ENCODE results near the gene RAB36. TPM values are rescaled to one million over a fixed set of nuclear protein-coding genes. Genes with fewer than 3 reads are reported as not detected.
A peak's percentile ranks its signal among the peaks of the same experiment; 100 is the strongest.

RAB36 gene
- total RNA-seq, 4 donors from 2014 or later: 1.2 to 3.6 (median 1.8) TPM

DNA sequence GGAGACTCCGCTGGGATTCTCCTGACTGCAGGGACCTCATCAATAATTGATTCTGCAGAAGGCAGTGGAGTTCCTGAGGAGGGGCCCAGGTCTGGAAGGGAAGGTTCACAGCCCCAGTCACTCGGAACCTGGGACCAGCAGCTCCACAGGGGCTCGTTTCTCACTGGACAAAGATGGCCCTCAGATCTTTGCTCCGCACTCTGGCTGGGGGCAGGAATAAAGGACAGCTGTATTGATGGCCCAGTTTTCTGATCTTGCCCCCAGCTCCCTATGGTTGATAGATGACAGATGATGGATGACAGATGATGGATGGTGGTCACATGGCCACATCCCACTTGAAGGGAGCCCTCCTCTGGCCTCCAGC is 23.7 kb downstream of the RAB36 start:
- intact Hi-C loops (cut with DNase I; ENCODE audit: low total_unique reads): no loop called here
- 100% methylated on average over 4 of the region's 4 CpGs for WGBS, 2 donors
- no peak for DNase-seq (ENCODE audit: low spot score in 2 of 2)
- TF ChIP-seq, protein P1, sequence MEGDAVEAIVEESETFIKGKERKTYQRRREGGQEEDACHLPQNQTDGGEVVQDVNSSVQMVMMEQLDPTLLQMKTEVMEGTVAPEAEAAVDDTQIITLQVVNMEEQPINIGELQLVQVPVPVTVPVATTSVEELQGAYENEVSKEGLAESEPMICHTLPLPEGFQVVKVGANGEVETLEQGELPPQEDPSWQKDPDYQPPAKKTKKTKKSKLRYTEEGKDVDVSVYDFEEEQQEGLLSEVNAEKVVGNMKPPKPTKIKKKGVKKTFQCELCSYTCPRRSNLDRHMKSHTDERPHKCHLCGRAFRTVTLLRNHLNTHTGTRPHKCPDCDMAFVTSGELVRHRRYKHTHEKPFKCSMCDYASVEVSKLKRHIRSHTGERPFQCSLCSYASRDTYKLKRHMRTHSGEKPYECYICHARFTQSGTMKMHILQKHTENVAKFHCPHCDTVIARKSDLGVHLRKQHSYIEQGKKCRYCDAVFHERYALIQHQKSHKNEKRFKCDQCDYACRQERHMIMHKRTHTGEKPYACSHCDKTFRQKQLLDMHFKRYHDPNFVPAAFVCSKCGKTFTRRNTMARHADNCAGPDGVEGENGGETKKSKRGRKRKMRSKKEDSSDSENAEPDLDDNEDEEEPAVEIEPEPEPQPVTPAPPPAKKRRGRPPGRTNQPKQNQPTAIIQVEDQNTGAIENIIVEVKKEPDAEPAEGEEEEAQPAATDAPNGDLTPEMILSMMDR (IDR thresholded peaks at IDR 0.05): no peak
- no peak for TF ChIP-seq POLR2A (IDR thresholded peaks at IDR 0.05)
- H3K4me3 ChIP-seq (ENCODE audit: low read depth, poor library complexity, severe bottlenecking): no peak overlapping the region

DNA sequence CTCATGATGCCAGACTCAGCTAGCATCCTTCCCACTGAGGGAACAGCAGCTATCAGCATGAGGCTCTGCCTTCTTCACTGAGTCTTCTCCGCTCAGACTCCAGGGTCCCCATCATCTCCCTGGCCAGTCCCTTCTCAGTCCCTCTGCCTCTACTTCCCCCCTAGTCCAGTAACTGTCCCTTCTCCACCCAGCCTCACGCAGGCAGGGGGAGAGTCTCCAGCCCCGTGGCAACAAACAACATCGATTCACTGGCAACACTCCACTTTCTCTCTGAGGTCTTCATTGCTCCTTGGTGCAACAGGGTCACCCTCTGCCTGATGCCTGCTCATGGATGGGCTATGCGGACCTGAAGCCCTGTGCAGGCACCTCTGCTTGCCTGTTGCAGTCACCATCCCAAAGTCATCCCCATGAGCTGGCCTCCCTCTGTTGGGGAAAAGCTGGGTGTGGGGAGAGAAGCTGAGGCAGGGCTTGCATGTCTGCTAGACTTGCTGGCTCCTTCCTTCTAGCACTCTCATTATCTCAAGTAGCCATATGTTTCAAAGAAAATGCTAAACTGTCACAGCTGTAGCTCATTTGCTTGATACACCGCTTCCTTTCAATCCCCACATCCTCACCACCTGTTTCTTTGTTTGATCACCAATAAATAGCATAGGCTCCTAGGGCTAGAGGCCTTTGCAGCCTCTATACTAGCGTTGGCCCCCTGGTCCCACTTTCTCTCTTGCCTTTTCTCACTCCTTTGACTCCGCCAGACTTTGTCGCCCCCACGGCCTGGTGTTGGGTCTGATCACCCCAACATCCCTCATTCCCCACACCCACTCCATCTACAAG is 30.8 kb downstream of the RAB36 start:
- WGBS, 2 donors: 95 to 98% methylated on average over 10 of the region's 10 CpGs
- TF ChIP-seq, protein P1 (IDR thresholded peaks at IDR 0.05): no peak
- no peak for TF ChIP-seq POLR2A (IDR thresholded peaks at IDR 0.05)
- no peak overlapping the region for H3K4me3 ChIP-seq (ENCODE audit: low read depth, poor library complexity, severe bottlenecking)
- intact Hi-C loops (cut with DNase I; ENCODE audit: low total_unique reads): loop anchor here (5.0 kb wide), 1 partner anchor 206 kb away; no protein-coding TSS in a partner anchor
- no peak for DNase-seq (ENCODE audit: low spot score in 2 of 2)

DNA sequence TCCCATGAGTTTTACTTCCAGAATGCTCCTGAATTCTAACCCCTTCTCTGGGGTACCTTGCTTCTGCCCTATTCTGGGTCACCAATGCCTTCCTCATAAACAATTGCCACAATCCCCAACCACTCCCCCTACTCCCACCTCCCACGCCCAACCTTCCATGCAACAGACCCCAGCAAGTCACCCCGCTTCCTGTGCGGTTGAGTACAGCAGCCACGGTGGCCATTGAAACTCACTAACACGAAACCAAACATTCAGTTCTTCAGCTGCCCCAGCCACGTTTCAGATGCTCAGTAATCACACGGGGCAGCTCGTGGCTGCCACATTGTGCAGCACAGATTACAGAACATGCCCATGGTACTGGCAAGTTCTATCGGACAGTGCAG is 31.4 kb downstream of the RAB36 start:
- intact Hi-C loops (cut with DNase I; ENCODE audit: low total_unique reads): loop anchor here (5.0 kb wide), 1 partner anchor 206 kb away; no protein-coding TSS in a partner anchor
- WGBS, 2 donors: 92 to 98% methylated on average over 9 of the region's 9 CpGs
- no peak for DNase-seq (ENCODE audit: low spot score in 2 of 2)
- no peak for TF ChIP-seq POLR2A (IDR thresholded peaks at IDR 0.05)
- TF ChIP-seq, protein P1 (IDR thresholded peaks at IDR 0.05): no peak
- no peak overlapping the region for H3K4me3 ChIP-seq (ENCODE audit: low read depth, poor library complexity, severe bottlenecking)

DNA sequence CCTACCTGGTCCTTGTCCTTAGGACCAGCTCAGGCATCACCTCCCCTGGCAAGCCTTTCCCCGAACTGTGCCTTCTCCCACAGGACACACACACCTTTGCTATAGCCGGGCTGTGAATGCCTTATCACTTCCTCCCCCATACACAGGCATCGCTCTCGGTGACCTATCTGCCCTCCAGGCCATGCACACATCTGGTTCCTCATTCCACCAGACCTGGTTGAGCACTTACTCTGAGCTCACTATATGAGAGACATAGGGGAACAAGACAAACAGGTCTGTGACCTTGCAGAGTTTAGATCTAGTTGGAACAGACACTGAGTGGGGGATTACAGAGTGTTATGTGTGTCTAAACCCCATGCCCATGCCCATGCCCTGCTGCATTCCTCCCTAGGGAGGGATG is 31.9 kb downstream of the RAB36 start:
- intact Hi-C loops (cut with DNase I; ENCODE audit: low total_unique reads): loop anchor here (5.0 kb wide), 1 partner anchor 205 kb away; no protein-coding TSS in a partner anchor
- WGBS, 2 donors: 88 to 89% methylated on average over 4 of the region's 4 CpGs
- DNase-seq (ENCODE audit: low spot score in 2 of 2): no peak
- no peak overlapping the region for H3K4me3 ChIP-seq (ENCODE audit: low read depth, poor library complexity, severe bottlenecking)
- TF ChIP-seq, protein P1 (IDR thresholded peaks at IDR 0.05): no peak
- TF ChIP-seq POLR2A (IDR thresholded peaks at IDR 0.05): no peak

DNA sequence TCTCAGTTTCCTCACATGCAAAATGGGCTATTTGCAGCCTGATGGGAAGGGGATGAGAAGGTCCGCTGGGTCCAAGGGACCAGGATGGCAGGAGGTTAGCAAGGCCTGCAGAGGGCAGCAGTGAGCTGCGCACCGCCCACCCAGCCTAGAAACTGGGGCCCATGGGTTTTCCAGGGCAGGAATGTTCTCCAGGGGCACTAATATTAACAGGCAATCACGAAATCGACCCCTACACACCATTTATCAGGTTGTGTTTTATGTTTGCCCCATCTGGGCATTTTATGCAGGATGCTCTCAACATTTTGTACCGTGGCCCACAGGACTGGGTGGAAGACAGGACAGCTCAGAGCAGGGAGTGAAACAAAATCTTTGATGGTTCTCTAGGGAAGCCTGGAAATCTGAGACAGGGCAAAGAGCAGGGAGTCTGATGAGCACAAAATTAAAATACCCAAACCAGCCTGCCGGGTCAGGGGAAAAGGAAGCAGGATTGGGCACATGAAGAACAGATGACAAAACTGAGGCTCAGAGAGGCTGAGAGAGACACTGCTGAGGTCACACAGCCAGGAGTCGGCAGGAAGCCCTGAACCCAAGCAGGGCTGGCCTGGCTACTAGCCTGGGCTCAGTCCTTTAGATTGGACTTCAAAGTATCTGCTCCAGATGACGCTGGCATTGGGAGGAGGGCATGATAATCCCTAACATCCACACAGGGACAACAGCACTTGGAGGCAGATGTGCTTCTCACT is 33.4 kb downstream of the RAB36 start:
- TF ChIP-seq, protein P1 (IDR thresholded peaks at IDR 0.05): peak in 1 of 3 donors; percentile 91
- TF ChIP-seq POLR2A (IDR thresholded peaks at IDR 0.05): no peak
- 24 to 28% methylated on average over 9 of the region's 9 CpGs for WGBS, 2 donors
- intact Hi-C loops (cut with DNase I; ENCODE audit: low total_unique reads): loop anchor here (2.0 to 5.0 kb wide), 2 partner anchors 104 to 204 kb away; no protein-coding TSS in a partner anchor
- peak; percentile 37 to 92 for DNase-seq (ENCODE audit: low spot score in 2 of 2)
- no peak overlapping the region for H3K4me3 ChIP-seq (ENCODE audit: low read depth, poor library complexity, severe bottlenecking)

Data from lower leg skin (tissue), 4 donors.